Nephron (organoid): ENCODE data around the gene ATF7.

Source experiments
- H3K27ac Mint-ChIP-seq, 3 experiments: 2 replicates each; pipeline ENCODE4 v1.8.0; 2020; ENCODE audit warnings: mixed read lengths in 3 of 3, mild to moderate bottlenecking in 2 of 3, moderate library complexity in 1 of 3
- H3K27me3 Mint-ChIP-seq: 2 replicates; pipeline ENCODE4 v1.8.0; 2021; ENCODE audit warnings: low read depth, mild to moderate bottlenecking, moderate library complexity, mixed read lengths
- H3K36me3 Mint-ChIP-seq: 2 replicates; pipeline ENCODE4 v1.8.0; 2020; ENCODE audit warnings: low read depth, mixed read lengths
- H3K4me1 Mint-ChIP-seq: 2 replicates; pipeline ENCODE4 v1.8.0; 2020; ENCODE audit warnings: mixed read lengths
- H3K4me3 Mint-ChIP-seq, 3 experiments: 2 replicates each; pipeline ENCODE4 v1.8.0; 2020; ENCODE audit warnings: mild to moderate bottlenecking in 3 of 3, mixed read lengths in 3 of 3, moderate library complexity in 2 of 3
- H3K9me3 Mint-ChIP-seq: 2 replicates; pipeline ENCODE4 v1.8.0; 2020; ENCODE audit warnings: mixed read lengths
- CTCF ChIP-seq, 3 experiments: fragments of 200-600 bp; sonication (generic); IDR thresholded peaks; one replicate each; pipeline ENCODE4 v1.5.0; 2021; ENCODE audit warnings: antibody characterized with exemption in 3 of 3; ENCODE audit not compliant: unreplicated experiment in 3 of 3

Gene ATF7

GRCh38 chr12:53626702-53627169 lies 554 bp upstream of the ATF7 start:
- Mint-ChIP-seq H3K27me3 (peaks cover 4% of the 10 kb centered on the region), H3K4me1 (peaks cover 32% of the 10 kb centered on the region), H3K36me3 (peaks cover 2% of the 10 kb centered on the region), H3K27ac (peak overlapping the region; percentile 89 to 99 (median 92)), H3K9me3 (no peaks in the 10 kb centered on the region), H3K4me3 (peak overlapping the region; percentile 94 to 98 (median 98))
- TF ChIP-seq CTCF (IDR thresholded peaks at IDR 0.05; ENCODE audit: unreplicated experiment in 3 of 3), result no peak

- Mint-ChIP-seq H3K27me3 (no peaks in the 10 kb centered on the region), H3K4me3 (peak overlapping the region; percentile 94 to 98 (median 98)), H3K9me3 (no peaks in the 10 kb centered on the region), H3K36me3 (peaks cover 3% of the 10 kb centered on the region), H3K27ac (peak overlapping the region; percentile 89 to 99 (median 92)), H3K4me1 (peaks cover 37% of the 10 kb centered on the region)
- no peak for TF ChIP-seq CTCF (IDR thresholded peaks at IDR 0.05; ENCODE audit: unreplicated experiment in 3 of 3)
Measured at GRCh38 chr12:53625373-53625945, 723 bp downstream of the ATF7 start.

GRCh38 chr12:53624956-53625355 lies 1.2 kb downstream of the ATF7 start:
- Mint-ChIP-seq H3K4me3 (peak overlapping the region; percentile 94 to 98 (median 98)), H3K27me3 (no peaks in the 10 kb centered on the region), H3K27ac (peak overlapping the region; percentile 89 to 99 (median 92)), H3K9me3 (no peaks in the 10 kb centered on the region), H3K36me3 (peaks cover 3% of the 10 kb centered on the region), H3K4me1 (peaks cover 37% of the 10 kb centered on the region)
- no peak for TF ChIP-seq CTCF (IDR thresholded peaks at IDR 0.05; ENCODE audit: unreplicated experiment in 3 of 3)

GRCh38 chr12:53624458-53624857 lies 1.7 kb downstream of the ATF7 start:
- peak overlapping the region; percentile 94 to 98 (median 98) for H3K4me3 Mint-ChIP-seq
- H3K27me3 Mint-ChIP-seq, result no peaks in the 10 kb centered on the region
- no peak for TF ChIP-seq CTCF (IDR thresholded peaks at IDR 0.05; ENCODE audit: unreplicated experiment in 3 of 3)
- no peaks in the 10 kb centered on the region for H3K9me3 Mint-ChIP-seq
- H3K4me1 Mint-ChIP-seq, result peaks cover 37% of the 10 kb centered on the region
- peaks cover 3% of the 10 kb centered on the region for H3K36me3 Mint-ChIP-seq
- peak overlapping the region; percentile 89 to 99 (median 92) for H3K27ac Mint-ChIP-seq

- Mint-ChIP-seq H3K27me3 (no peaks in the 10 kb centered on the region), H3K4me1 (peaks cover 37% of the 10 kb centered on the region), H3K4me3 (peak overlapping the region; percentile 94 to 98 (median 98)), H3K36me3 (peaks cover 3% of the 10 kb centered on the region), H3K9me3 (no peaks in the 10 kb centered on the region), H3K27ac (peak overlapping the region; percentile 89 to 99 (median 92))
- TF ChIP-seq CTCF (IDR thresholded peaks at IDR 0.05; ENCODE audit: unreplicated experiment in 3 of 3), result no peak
Measured at GRCh38 chr12:53623548-53624385, 2.4 kb downstream of the ATF7 start.
